NCI-H524 treated with DMSO at 0.1 percent for 48 hours (cell line): ENCODE data around the gene BEST3.

ENCODE experiments used
- DNase-seq: peaks from one replicate; lab custom pipeline; 2025; lab: John Stamatoyannopoulos, UW

Gene BEST3

DNA sequence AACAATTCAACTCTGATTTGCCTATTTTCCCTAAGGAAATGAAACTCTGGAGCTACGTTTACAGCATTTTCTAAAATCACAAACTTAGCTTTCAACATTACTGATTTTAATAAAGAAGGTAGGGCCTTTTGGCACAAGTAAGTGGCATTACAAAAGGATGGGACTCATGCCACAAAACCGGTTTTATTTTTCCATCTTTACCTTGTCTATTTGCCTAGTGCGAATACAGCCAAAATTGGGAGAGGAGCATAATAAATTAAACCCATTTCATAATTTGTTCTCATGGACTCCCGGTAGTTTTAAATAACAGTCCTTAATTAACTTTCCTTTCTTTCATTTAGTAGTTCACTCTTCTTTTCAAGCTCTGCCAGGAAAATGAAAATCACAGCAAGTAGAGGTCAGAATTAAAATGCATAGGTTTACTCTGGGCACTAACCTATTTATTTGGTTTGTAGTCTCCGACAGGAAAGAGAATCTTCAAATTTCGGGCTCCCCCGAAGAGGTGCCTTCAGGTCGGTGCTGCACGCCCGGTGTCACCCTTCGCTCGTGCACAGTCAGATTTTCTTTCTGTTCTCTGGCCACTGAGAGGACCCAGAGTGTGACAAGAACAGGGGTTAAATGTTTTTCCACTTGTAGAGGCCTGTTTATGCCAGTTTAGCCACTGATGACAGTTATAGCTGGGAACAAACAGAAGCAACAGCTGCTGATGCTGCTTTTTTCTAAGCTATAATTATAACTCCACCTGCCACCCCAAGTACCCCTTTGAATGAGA, at the start of gene BEST3:
Gene BEST3, minus strand, starts transcription at position 535 of the 772 bp plus-strand sequence. CDS start 1,505 bp downstream, outside the sequence.
- no peak for DNase-seq

DNA sequence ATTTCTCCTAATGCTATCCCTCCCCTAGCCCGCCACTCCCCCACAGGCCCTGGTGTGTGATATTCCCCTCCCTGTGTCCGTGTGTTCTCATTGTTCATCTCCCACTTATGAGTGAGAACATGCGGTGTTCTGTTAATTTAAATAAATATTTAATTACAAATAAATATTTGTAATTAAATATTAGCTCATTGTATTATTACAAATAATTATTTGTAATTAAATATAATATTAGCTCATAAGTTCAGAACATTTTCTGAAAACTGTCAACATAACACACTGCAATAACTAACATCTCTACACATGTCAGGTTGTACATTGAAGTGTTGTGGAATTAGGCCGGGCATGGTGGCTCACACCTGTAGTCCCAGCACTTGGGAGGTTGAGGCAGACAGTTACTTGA, 45.0 kb upstream of the BEST3 start:
- no peak for DNase-seq

DNA sequence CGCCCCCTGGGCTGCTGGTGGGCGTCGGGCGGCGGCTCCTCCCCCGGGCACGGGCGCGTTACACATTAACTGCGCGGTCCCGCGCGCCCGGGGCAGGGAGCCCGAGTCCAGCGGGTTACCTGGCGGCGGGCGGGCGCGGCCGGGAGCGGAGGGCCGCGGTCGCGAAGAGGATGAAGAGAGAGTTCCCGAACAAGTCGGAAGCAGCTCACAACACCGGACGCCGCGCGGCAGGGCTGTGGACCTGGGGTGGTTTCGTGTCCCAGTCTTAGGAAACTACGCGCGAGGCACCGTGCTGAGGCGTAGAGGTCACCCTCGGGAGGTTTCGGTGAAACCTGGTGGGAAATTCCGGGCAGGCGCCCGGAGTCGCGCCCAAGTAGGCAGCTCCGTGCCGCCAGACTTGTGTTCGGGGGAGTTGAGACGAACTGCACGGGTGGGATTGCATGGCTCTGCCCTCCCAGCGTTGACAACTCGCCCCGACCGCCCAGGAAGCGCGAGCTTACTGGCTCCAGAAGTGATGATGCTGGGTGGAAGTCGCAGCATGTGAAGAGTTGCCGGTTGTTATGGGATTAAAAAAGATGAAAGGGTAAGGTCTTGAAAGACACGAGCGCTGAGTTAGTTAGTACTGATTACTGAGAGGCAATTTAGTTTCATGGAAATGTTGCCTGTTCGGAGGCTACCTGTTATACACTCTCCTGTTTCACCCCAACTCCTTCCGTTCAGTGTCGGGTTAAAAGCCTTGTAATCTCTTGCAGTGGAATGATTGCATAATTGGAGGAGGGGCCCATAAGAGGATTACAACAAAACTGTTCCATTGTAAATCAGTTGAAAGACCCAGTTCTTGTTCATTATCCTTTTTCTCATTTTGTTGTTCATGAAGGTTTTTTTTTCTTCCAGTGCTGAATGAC, 40.4 kb upstream of the BEST3 start:
- DNase-seq: peak; percentile 18

DNA sequence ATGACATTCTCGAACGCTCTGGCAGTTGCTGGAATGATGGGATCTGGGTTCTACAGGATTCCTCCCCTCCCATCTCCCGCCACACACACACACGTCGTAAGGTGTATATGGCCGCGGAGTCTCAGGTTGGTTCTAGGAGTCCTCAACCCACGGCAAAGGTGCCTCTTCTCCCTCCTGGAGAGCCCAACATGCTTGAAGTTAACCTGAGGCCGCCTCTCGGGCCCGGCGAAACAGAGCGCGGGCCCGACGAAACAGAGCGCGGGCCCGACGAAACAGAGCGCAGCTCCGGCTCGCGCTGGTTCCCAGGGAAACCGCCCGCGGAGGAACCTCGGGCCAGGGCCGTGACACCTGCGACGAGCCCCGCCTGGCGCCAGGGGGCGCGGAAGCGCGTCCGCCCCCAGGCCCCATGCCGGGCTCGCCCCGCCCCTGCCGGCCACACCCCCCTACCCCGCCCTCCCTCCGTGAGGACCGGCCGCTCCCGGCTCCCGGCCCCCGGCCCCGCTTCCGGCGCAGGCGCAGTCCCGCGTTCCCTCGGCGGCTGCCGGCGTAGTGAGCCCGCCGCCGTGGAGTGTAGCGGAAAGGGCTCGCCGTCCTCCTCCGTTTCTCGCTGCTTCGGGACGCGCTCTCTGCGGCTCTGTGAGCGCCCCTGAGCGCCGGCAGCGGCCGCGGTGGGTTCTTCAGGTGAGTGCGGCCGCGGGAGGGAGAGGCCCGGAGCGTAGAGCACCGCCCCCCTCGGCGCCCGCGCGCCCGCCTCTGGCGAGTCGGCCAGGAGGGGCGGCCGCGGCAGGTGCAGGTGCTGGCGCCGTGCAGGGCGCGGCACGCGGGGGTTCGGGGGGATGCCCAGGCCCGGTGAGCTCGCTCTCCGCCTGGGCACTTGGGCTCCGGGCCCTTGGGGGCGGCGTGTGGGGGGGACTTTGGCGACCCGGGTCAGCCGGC, 39.5 kb upstream of the BEST3 start, which contains the start of gene RAB3IP:
Gene RAB3IP, plus strand, starts transcription at position 510 of the 936 bp plus-strand sequence. CDS start 16,549 bp downstream, outside the sequence.
- no peak for DNase-seq

DNA sequence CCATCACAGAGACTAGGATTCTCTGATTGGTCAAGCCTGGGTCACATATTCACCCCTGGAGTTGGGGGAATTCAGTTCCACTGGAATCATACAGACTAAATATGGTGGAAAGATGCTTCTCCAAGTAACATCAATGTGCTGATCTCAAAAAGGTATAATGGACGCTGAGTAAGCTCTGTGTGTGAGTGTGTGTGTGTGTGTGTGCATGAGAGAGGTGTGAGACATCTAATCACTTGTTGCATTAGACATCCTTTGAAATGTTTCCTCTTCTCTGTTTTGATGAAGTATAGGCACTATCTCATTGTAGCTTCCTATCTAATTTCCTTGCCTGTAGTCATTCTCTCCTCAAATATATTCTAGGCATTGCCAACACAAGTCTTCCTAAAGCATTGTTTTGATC, 34.5 kb upstream of the BEST3 start:
- no peak for DNase-seq

DNA sequence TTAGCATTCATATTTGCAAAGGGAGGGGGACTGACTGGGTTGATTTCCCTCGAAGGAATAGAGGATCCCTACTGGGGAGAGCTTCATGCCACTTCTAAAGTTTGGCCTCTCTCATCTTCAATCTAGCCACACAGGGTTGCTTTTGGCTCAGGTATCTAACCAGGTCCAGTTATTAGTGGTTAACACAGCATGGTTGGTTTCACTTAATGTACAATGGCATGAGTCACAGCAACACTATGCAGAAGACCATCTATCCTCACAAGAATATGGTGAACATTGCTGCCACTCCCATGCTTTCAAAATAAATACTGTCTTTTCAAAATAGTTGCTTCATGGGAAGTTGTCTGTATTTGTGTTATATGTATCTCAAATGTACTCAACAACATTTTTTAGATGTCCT, 33.0 kb upstream of the BEST3 start:
- DNase-seq: no peak

DNA sequence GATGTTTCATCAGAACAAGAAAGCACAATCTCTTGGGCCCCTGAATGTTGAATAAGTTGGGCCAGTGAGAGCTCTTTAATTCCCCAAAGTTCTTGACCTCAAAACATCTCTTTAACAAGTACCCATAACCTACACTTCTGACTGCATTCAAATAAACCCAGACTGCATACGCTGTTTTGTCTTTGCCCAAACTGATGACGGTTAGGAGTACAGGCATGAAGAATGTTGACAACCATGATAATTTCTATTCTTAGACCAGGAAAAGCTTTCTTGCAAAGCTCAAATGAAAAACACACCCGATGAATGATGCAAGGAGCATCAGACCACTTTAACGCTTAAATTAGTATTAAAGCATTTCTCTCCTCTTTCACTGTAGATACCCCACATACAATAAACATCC, 27.8 kb upstream of the BEST3 start:
- DNase-seq: no peak

DNA sequence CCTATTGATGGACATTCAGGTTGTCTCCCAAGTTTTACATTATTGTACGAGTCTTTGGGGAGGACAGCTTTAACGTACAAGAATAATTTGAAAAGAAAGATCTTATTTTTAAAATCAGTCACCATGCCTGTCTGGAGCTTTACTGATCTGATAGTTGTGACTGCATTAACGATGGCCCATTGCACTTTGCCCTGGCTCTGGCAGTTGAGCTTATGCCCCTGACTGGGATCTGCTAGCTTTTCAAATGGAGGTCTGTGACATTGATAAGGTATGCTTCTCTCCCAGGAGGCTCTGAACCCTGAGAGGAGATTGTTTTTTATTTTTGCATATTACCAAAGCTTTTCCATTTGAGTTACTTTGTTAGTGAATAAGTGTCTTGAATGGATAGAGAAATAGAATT, 21.6 kb upstream of the BEST3 start:
- DNase-seq: no peak

DNA sequence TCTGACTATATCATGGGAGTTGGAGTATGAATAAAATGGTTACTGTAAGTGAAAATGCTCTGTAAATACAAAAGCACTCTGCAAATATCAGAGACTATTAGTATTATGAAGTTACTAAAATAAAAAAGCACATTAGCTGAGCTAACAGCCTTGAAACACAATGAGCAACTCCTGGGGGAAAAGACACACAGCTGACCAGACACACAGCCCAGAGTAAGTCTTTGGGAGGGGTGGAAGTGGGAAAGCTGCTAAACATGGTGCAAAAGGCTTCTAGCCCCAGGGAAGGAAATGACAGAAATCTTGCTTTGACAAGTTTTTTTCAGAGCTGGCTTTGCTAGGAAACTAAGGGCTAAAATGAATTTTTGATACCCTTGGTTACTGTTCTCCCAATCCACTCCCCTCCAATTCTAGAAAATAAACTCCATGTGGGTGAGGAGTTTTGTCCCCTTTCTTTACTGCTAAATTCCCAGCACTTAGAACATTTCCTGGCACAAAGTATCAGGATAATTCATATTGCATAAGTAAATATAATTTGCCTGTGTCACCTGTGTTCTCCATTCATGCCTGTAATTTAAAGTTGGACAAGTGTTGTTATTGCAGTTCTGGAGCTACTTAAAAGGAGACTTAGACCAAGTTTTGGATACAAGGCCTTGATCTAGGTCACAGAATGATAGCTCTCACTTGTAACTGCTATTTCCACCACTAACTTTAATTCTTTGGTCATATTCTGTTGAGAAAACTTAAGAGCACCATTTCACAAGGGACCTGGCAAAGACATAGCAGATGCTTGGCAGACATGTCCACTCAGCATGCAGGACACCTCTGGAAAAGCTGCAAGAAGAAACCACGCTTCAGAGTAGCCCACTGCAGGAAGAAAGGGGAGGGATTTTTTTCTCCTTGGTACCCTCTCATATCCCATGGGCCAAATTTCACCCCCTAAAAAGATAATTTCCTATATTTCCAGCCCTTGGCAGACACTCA, 20.5 kb upstream of the BEST3 start:
- DNase-seq: no peak

DNA sequence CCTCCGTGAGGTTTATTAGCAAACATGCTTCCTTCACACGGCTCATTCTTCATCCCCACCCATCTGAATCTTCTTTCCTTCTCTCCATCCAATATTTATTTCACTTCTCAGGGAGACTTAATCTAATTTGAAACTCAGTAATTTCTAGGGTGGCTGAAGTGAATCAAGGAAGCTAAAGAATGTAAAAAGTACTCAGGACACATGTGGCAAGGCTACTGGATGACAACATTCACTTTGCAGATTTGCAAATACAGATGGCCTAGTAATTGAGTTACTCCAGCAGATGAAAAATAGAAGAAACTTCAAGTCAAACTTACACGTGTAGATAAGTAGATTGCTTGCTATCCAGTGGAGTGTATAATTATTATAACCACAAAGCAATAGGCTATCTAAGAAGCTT, 15.4 kb upstream of the BEST3 start:
- DNase-seq: no peak

DNA sequence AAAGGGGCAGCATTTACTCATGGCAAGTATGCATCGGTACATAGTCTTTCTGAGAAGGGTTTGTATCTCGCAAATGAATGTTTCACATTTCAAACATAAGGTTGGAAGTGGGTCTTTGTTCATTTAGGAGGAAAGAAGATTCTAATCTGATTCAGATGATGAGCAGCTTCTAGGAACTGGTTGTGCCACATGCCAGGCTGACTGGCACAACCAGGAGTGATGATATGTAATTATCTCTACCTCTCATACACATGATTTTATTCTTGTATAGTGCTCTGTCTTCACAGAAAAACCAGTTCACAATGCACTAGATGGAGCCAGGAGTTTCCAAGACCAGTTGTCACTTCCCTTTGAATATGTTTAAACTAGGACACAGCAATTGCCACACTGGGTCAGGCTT, 13.7 kb upstream of the BEST3 start:
- no peak for DNase-seq

DNA sequence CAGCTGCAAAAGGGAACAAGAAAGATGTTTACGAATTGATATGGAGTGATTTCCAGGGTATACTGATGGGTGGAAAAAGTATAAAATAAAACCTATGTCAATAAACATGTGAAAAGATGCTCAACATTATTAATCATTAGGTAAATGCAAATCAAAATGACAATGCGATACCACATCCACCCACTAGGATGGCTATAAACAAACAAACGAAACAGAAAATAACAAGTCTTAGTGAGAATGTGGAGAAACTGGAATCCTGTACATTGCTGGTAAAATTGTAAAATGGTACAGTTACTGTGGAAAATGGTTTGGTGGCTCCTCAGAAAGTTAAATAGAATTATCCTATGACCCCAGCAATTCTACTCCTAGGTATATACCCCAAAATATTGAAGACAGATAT, 9.5 kb upstream of the BEST3 start:
- no peak for DNase-seq

DNA sequence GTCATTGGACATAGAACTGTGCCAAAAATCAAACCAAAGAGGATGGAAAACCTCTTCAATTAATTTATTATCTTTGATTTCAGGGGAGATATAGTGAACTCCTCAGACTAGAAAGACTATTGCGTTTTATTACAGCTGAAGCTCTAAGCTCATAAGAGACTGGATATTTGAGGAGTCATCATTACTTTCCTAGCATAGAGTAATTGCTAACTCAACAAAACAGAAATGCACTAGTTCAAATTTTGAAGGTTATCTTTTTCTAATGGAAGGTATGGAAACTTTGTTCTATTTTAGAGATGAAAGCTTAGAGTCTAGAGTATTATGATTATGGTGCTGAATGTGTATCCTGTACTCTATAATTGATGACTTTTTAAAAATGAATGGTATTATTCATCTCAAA, 5.3 kb upstream of the BEST3 start:
- DNase-seq: no peak

DNA sequence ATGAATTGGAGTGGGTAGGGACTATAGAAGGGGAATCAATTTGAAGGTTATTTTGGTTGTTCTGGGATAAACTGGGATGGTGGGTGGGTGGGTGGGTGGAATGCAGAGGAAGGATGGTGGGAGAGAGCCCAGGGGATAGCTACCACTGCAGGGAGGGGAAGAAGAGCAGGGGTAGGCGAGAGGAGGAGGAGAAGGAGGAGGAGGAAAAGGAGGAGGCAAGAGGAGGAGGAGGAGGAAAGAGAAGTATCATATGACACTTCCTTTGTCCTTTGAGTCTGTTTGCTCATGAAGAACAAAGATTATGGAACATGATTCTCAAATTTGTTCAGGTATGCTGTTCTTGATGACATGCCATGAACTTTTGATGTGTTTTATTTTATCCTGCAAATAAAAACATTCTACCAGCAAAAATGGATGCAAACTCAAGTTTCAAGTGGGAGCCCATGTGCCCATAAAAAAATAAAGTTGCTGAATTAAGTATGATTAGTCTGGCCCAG, 4.1 kb upstream of the BEST3 start:
- DNase-seq: no peak

DNA sequence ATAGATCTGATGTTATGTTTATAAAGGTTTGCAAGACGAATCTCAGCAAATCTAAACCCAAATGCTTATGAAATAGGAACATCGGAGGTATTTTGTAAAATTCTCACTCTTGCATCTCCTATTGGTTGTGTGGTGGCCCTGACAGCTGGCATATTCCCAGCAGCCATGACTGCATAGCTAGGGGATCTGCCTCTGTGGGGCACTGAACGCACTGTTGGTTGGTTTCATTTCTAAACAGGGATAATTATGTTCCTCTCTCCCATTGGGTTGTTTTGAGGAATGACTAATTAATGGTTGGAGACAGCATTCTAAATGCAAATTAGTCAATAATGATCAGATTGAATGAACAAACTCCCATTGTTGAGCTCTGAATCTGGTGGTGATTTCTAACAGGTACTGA, 2.7 kb upstream of the BEST3 start:
- DNase-seq: no peak

DNA sequence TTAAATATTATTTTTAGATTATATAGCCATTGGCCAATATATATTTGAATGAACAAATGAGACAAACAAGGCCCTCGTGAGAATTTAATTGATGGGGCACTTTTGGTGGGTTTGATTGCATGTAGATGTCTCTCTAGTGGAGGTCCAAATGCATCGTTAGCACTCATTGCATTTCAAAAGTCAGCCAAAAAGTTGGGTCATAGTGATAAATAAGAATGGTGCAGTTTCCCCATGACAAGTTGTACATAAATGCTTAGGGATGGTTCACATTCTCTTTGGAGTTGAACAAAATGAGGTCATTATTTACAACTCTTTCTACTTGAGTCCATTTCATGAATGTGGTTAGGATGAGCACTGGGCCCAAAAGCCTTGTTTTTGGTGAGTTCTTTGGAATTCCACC, 1.0 kb downstream of the BEST3 start:
- DNase-seq: no peak

DNA sequence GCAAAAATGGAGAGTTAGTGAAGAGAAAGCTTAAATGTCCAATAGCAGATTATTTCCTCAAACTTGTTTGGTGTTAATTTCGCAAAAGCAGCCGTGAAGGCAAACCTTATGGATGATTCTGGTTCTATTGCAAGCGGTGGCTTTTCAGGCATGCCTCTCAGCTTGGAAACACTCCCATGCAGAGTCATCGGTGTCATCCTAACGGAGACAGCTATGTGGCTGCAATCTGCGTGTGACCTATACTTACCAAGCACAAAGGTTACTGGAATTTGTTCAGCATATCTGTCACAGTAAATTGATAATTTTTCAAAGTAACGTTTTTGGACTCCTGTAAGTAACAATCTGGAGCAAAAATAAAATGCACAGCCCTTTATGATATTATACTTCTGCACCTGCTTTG, 5.0 kb downstream of the BEST3 start:
- no peak for DNase-seq

DNA sequence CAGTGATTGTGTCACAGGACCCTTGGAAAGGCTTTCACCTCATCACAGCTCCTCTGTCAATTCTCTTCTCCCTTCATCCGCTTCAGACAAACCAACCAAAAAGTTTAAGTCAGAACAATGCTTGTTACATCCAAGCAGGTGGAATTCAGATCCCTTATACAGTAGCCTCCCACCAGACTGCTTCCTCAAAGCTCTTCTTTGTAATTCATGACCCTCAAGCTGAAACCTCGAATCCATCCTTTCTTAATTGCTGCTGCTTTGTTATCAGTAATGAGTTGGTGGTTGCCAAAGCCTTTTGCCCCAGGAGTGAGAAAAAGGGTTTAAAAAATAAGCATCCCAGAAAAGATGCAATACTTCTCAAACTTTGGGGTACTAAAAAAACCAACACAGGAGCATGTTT, 9.5 kb downstream of the BEST3 start:
- no peak for DNase-seq

DNA sequence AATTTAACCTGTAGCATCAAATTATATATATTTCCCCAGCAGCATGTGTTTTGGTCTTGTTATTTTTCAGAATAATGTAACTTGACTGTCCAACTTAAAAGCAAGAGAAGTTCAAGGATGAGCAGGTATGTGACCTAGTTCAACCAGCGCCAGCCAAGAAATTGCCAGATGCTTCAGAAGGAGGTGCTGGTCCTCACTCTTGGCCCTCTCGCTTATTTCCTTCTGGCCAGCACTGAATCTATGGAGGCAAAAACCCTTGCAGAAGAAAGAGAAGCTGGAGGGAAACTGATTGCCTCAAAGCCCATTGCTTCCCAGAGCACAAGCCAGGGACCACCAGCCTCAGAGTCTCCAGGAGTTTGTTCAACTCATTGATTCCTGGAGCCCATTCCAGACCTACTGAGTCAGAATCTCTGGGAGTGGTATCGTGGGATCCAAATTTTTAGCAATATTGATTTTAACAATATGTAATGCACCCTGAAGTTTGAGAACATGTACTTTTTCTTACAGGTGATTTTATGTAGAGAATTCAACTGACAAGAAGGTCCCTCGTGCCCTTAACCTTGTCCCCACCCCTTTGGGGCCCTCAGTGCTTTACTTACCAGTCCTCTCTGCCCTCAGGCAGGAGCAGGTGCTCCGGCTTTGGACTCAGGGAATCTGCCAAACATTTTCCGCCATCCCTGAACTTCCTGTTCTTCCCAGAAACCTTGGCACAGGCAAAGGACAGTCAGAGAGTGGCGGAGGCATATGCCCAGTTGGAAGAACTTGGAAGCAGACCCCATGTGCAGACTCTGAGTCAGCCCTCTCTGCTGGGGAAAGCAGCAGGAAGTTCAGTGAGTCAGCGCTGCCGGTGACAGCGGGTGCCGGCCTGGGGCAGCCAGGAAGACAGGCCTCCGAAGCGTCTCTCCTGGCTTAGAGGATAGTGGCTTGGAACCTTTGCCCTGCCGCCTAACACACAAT, 10.4 kb downstream of the BEST3 start:
- DNase-seq: no peak
